DND-41 (cell line): ENCODE measurements around the gene KLKB1.
"Not testable (repeated sequence)": the region's sequence is repeated elsewhere in the genome, so short reads cannot be mapped to it uniquely, and the experiment has no call there.

Source experiments
- ATAC-seq: fragments of 200-7000 bp; cut with Tn5 transposase; 3 replicates; pipeline ENCODE4 v1.9.1; 2021; ENCODE audit warnings: low read depth; ENCODE audit not compliant: insufficient read depth
- DNase-seq: peaks from one replicate; pipeline ENCODE4 v3.0.0-alpha.2; 2020
- H2AFZ ChIP-seq: 2 replicates; pipeline ENCODE4 v1.6.0; 2012; ENCODE audit warnings: low read depth, low read length
- H3K27ac ChIP-seq: 2 replicates; pipeline ENCODE4 v1.5.1; 2012; ENCODE audit warnings: low read length, inconsistent platforms
- H3K27me3 ChIP-seq: fragments of 200-600 bp; sonication (generic); 2 replicates; pipeline ENCODE4 v1.6.0; 2012; ENCODE audit warnings: low read length, mild to moderate bottlenecking, inconsistent platforms; ENCODE audit not compliant: insufficient read depth, poor library complexity
- H3K36me3 ChIP-seq: 2 replicates; pipeline ENCODE4 v1.5.1; 2012; ENCODE audit warnings: low read length, inconsistent platforms; ENCODE audit not compliant: insufficient read depth
- H3K4me1 ChIP-seq: 2 replicates; pipeline ENCODE4 v1.5.1; 2012; ENCODE audit warnings: mild to moderate bottlenecking, low read length; ENCODE audit not compliant: insufficient read depth
- H3K4me2 ChIP-seq: 2 replicates; pipeline ENCODE4 v1.6.0; 2012; ENCODE audit warnings: mild to moderate bottlenecking, moderate library complexity, low read length, inconsistent platforms; ENCODE audit not compliant: insufficient read depth
- H3K4me3 ChIP-seq, 2 experiments: fragments of 200-600 bp in 1 of 2; shearing (Covaris generic) in 1 of 2; 2 replicates each; pipeline ENCODE4 v1.5.1; 2012 to 2016; ENCODE audit warnings: inconsistent platforms in 2 of 2, low read length in 2 of 2, mild to moderate bottlenecking in 2 of 2, low read depth in 1 of 2, moderate library complexity in 1 of 2
- H3K79me2 ChIP-seq: 2 replicates; pipeline ENCODE4 v1.6.0; 2012; ENCODE audit warnings: low read length, inconsistent platforms; ENCODE audit not compliant: insufficient read depth
- H3K9ac ChIP-seq: 2 replicates; pipeline ENCODE4 v1.6.0; 2012; ENCODE audit warnings: low read depth, mild to moderate bottlenecking, inconsistent platforms, low read length, moderate library complexity
- H3K9me3 ChIP-seq: 2 replicates; pipeline ENCODE4 v1.5.1; 2012; ENCODE audit warnings: low read length, moderate library complexity, mild to moderate bottlenecking, inconsistent platforms; ENCODE audit not compliant: insufficient read depth, severe bottlenecking
- H4K20me1 ChIP-seq: 2 replicates; pipeline ENCODE4 v1.6.0; 2012; ENCODE audit warnings: low read length; ENCODE audit not compliant: insufficient read depth
- CTCF ChIP-seq: IDR thresholded peaks from 2 replicates; pipeline ENCODE4 v1.5.1; 2012; ENCODE audit warnings: borderline replicate concordance, low read length, moderate library complexity, mild to moderate bottlenecking; ENCODE audit not compliant: poor library complexity, severe bottlenecking; ENCODE audit errors: extremely low read depth
- EZH2 ChIP-seq: IDR thresholded peaks from 3 replicates; pipeline ENCODE4 v1.6.1; 2012; ENCODE audit warnings: borderline replicate concordance, low read depth, mild to moderate bottlenecking, moderate library complexity, low read length, inconsistent platforms; ENCODE audit not compliant: severe bottlenecking

Gene KLKB1

DNA sequence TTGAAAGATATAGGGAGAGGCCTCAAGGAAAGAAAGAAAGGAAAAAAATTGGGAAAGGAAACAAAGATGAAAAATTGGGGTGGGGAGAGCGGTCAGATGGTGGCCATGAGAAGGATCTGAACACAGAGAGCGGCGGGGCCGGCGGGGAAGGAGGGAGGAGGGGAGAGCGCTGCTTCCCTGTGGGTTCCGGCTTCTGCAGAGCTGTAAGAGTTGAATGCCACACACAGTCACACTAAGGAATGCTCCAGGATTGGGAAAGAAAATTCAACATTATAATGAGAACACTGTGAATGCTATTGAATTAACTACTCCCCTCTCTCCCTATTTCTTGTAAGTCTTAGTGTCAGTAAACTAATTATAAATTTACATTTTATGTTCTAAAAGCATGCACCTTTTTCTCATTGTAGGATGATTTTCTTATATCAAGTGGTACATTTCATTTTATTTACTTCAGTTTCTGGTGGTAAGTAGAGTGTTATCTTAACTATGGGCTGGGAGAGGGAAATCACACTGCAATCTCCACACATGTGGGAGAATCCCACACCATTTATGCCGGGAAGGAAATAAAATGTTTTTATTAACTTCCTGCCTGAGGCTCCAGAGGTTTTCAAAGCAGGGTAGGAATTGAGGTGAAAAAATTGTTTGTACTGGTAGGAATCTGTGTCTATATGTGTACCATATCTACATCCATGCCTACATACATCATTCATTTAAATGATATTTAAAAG lies 39.6 kb downstream of the KLKB1 start:
- H3K4me2 ChIP-seq = no peak overlapping the region
- H3K79me2 ChIP-seq = no peaks in the 10 kb centered on the region
- H3K4me1 ChIP-seq = no peaks in the 10 kb centered on the region
- no peak overlapping the region for H2AFZ ChIP-seq
- no peak overlapping the region for H3K27ac ChIP-seq
- H3K9ac ChIP-seq = no peak overlapping the region
- no peak for ATAC-seq
- no peaks in the 10 kb centered on the region for H3K27me3 ChIP-seq
- no peak for TF ChIP-seq EZH2
- TF ChIP-seq CTCF = no peak
- H3K9me3 ChIP-seq = no peaks in the 10 kb centered on the region
- no peak for DNase-seq
- no peak overlapping the region for H3K4me3 ChIP-seq
- no peaks in the 10 kb centered on the region for H4K20me1 ChIP-seq
- H3K36me3 ChIP-seq = no peaks in the 10 kb centered on the region

DNA sequence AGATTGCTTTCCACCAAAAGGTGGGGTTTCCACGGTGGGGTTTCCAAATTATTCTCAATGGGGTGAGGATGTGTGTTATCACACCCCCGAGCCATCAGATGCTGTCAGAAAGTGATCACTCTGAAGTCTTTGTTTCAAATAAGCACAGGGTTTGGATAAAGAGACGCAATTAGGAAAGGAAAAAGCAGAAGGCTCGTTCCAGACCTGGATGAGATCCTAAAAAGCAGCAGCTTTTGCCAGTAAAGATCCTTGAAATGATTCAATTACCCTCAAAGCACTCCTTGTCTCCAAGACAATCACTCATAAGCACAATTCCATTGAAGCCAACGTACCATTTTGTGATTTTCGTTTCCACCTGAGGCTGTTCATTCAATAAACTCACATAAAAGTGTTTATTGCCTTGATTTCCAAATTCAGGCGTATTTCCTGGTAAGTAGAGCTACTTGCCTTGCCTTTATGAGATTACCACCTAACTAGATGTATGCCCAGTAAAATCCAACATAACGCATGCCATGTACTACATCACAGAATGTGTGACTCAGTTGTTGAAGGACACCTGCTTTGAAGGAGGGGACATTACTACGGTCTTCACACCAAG lies 43.9 kb downstream of the KLKB1 start:
- TF ChIP-seq EZH2 = no peak
- no peak for TF ChIP-seq CTCF
- no peaks in the 10 kb centered on the region for H4K20me1 ChIP-seq
- H3K27ac ChIP-seq = no peak overlapping the region
- no peak overlapping the region for H3K4me3 ChIP-seq
- H2AFZ ChIP-seq = no peak overlapping the region
- no peaks in the 10 kb centered on the region for H3K4me1 ChIP-seq
- no peak overlapping the region for H3K9ac ChIP-seq
- ATAC-seq (no peak), DNase-seq (no peak)
- H3K27me3 ChIP-seq = no peaks in the 10 kb centered on the region
- no peaks in the 10 kb centered on the region for H3K79me2 ChIP-seq
- no peak overlapping the region for H3K4me2 ChIP-seq
- no peaks in the 10 kb centered on the region for H3K36me3 ChIP-seq
- H3K9me3 ChIP-seq = no peaks in the 10 kb centered on the region

DNA sequence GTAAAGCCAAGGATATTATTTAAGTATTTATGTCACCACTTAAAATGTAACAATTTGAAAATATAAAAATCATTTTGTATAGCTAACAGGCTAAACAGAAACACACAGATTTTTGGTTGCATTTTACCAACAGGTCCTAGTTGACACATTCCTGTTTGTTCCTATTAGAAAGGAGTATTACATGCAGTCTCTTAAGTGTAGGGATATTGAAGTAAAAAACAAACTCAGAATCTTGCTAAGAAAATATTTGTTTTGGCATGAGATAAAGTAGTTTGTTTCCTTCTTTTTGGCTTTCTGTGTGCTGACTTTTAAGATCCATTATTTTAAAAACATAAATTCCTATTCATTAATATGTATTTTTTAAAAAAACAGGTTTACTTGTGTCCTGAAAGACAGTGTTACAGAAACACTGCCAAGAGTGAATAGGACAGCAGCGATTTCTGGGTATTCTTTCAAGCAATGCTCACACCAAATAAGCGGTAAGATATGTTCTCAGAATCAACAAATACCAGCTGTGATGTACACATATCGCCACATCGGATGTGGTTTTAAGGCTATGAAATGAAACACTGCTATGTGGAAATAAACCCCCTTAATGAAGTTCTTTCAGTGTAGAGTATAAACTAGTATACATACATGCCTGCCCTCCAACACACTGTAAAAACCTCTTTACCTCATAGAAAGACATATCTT lies 45.5 kb downstream of the KLKB1 start:
- H3K9ac ChIP-seq = no peak overlapping the region
- H4K20me1 ChIP-seq = no peaks in the 10 kb centered on the region
- H3K27me3 ChIP-seq = no peaks in the 10 kb centered on the region
- TF ChIP-seq EZH2 (no peak), CTCF (no peak)
- no peak overlapping the region for H3K4me2 ChIP-seq
- H3K9me3 ChIP-seq = no peaks in the 10 kb centered on the region
- H3K36me3 ChIP-seq = no peaks in the 10 kb centered on the region
- H3K4me3 ChIP-seq = no peak overlapping the region
- no peak overlapping the region for H2AFZ ChIP-seq
- ATAC-seq (no peak), DNase-seq (no peak)
- no peak overlapping the region for H3K27ac ChIP-seq
- H3K79me2 ChIP-seq = no peaks in the 10 kb centered on the region
- no peaks in the 10 kb centered on the region for H3K4me1 ChIP-seq

GRCh38 chr4:186273392-186273789 lies 46.1 kb downstream of the KLKB1 start:
- not testable (repeated sequence) for H3K4me3 ChIP-seq, DNase-seq, H4K20me1 ChIP-seq, H2AFZ ChIP-seq, H3K4me1 ChIP-seq, H3K27me3 ChIP-seq, H3K27ac ChIP-seq, H3K36me3 ChIP-seq, H3K79me2 ChIP-seq, H3K4me2 ChIP-seq, H3K9ac ChIP-seq, H3K9me3 ChIP-seq, ATAC-seq
